A673 (cell line): Measurements from ENCODE around the gene PCDHGA12. TPM values are rescaled to one million over a fixed set of nuclear protein-coding genes. Genes with fewer than 3 reads are reported as not detected.

Experiments used
- BruUV-seq: library from RNA; stranded (reverse); fragments of 400-500 nt; replicated peaks from 2 replicates; lab custom pipeline; 2021; lab: Mats Ljungman, UMichigan
- CTCF ChIA-PET: fragments of 300-600 bp; sonication (Branson Sonifier 250); formaldehyde crosslinking; loops from one replicate; lab custom pipeline; 2022; ENCODE audit warnings: antibody characterized with exemption; lab: Charles Lee
- POLR2A ChIA-PET: fragments of 300-600 bp; sonication (Branson Sonifier 250); formaldehyde crosslinking; loops from one replicate; lab custom pipeline; 2022; ENCODE audit warnings: antibody characterized with exemption; ENCODE audit not compliant: low non-redundant PET; lab: Charles Lee
- DNase-seq: peaks from one replicate; pipeline ENCODE4 v3.0.0-alpha.2; 2015; ENCODE audit warnings: low spot score
- H3K27ac ChIP-seq: fragments of 200-600 bp; sonication (generic); 2 replicates; pipeline ENCODE4 v1.5.1; 2016; ENCODE audit warnings: mixed run types, low read depth, mild to moderate bottlenecking, mixed read lengths, antibody characterized with exemption, low read length; ENCODE audit not compliant: poor library complexity, severe bottlenecking
- H3K27me3 ChIP-seq: fragments of 200-600 bp; sonication (generic); replicated peaks from 2 replicates; pipeline ENCODE4 v1.6.1; 2017; ENCODE audit warnings: mixed run types, low read depth, mild to moderate bottlenecking, mixed read lengths, antibody characterized with exemption, low read length; ENCODE audit not compliant: insufficient read depth, poor library complexity
- H3K36me3 ChIP-seq: fragments of 200-600 bp; sonication (generic); 2 replicates; pipeline ENCODE4 v1.6.1; 2016; ENCODE audit warnings: mixed run types, mild to moderate bottlenecking, mixed read lengths, antibody characterized with exemption, low read length; ENCODE audit not compliant: insufficient read depth, poor library complexity, severe bottlenecking
- H3K4me1 ChIP-seq: fragments of 200-600 bp; sonication (generic); 2 replicates; pipeline ENCODE4 v1.6.1; 2017; ENCODE audit warnings: mixed run types, mild to moderate bottlenecking, mixed read lengths, antibody characterized with exemption, low read length; ENCODE audit not compliant: insufficient read depth, poor library complexity, severe bottlenecking
- H3K4me3 ChIP-seq: fragments of 200-600 bp; sonication (generic); 2 replicates; pipeline ENCODE4 v1.5.1; 2016; ENCODE audit warnings: low read depth, mixed run types, mild to moderate bottlenecking, mixed read lengths, low read length; ENCODE audit not compliant: poor library complexity, severe bottlenecking
- H3K9me3 ChIP-seq: fragments of 200-600 bp; sonication (generic); 2 replicates; pipeline ENCODE4 v1.6.1; 2016; ENCODE audit warnings: mixed run types, low read depth, mild to moderate bottlenecking, mixed read lengths, antibody characterized with exemption, low read length; ENCODE audit not compliant: poor library complexity, severe bottlenecking
- EZH2 ChIP-seq: fragments of 200-600 bp; sonication (generic); IDR thresholded peaks from 2 replicates; pipeline ENCODE4 v1.6.1; 2017; ENCODE audit warnings: borderline replicate concordance, low read depth, mild to moderate bottlenecking, mixed read lengths, antibody characterized with exemption, low read length; ENCODE audit not compliant: poor library complexity, severe bottlenecking
- intact Hi-C: fragments of 100-400 bp; cut with micrococcal nuclease; formaldehyde crosslinking; loops from one replicate; pipeline ENCODE4 v1.10.0; 2022; ENCODE audit not compliant: unreplicated experiment
- total RNA-seq: library from RNA; stranded (reverse); gene quantifications from 2 replicates; pipeline ENCODE4 v1.2.3, GENCODE V29; 2021
- TF ChIP-seq, protein P1 (sequence below): fragments of 300-800, 200-600 bp; sonication (generic); conservative IDR thresholded peaks from 2 replicates; pipeline ENCODE4 v1.5.1; 2017; ENCODE audit warnings: low read depth, mild to moderate bottlenecking, antibody characterized with exemption, low read length, moderate library complexity, mixed read lengths

Gene PCDHGA12
- total RNA-seq, 1 experiment from 2014 or later, result 3.5 TPM

GRCh38 chr5:141409598-141410306, 20.6 kb upstream of the PCDHGA12 start:
- POLR2A ChIA-PET, result no interaction called here
- DNase-seq, result no peak
- no peak for TF ChIP-seq EZH2
- TF ChIP-seq, protein P1, sequence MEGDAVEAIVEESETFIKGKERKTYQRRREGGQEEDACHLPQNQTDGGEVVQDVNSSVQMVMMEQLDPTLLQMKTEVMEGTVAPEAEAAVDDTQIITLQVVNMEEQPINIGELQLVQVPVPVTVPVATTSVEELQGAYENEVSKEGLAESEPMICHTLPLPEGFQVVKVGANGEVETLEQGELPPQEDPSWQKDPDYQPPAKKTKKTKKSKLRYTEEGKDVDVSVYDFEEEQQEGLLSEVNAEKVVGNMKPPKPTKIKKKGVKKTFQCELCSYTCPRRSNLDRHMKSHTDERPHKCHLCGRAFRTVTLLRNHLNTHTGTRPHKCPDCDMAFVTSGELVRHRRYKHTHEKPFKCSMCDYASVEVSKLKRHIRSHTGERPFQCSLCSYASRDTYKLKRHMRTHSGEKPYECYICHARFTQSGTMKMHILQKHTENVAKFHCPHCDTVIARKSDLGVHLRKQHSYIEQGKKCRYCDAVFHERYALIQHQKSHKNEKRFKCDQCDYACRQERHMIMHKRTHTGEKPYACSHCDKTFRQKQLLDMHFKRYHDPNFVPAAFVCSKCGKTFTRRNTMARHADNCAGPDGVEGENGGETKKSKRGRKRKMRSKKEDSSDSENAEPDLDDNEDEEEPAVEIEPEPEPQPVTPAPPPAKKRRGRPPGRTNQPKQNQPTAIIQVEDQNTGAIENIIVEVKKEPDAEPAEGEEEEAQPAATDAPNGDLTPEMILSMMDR, result no peak
- no peak overlapping the region for H3K27ac ChIP-seq
- CTCF ChIA-PET, result no interaction called here
- H3K4me3 ChIP-seq, result no peak overlapping the region
- no peaks in the 10 kb centered on the region for H3K4me1 ChIP-seq
- peaks cover 83% of the 10 kb centered on the region for H3K9me3 ChIP-seq
- intact Hi-C loops, result no loop called here
- peaks cover 51% of the 10 kb centered on the region for H3K36me3 ChIP-seq
- H3K27me3 ChIP-seq, result no peaks in the 10 kb centered on the region
- BruUV-seq, result no TSS peak

- Histone ChIP-seq H3K36me3 (peaks cover 51% of the 10 kb centered on the region), H3K4me1 (no peaks in the 10 kb centered on the region), H3K4me3 (no peak overlapping the region), H3K9me3 (peaks cover 80% of the 10 kb centered on the region), H3K27me3 (no peaks in the 10 kb centered on the region), H3K27ac (no peak overlapping the region)
- CTCF ChIA-PET, result no interaction called here
- no TSS peak for BruUV-seq
- POLR2A ChIA-PET, result no interaction called here
- intact Hi-C loops, result no loop called here
- TF ChIP-seq, protein P1, result no peak
- TF ChIP-seq EZH2, result no peak
- no peak for DNase-seq
These were observed 18.7 kb upstream of the PCDHGA12 start for GRCh38 chr5:141411575-141411974.

DNA sequence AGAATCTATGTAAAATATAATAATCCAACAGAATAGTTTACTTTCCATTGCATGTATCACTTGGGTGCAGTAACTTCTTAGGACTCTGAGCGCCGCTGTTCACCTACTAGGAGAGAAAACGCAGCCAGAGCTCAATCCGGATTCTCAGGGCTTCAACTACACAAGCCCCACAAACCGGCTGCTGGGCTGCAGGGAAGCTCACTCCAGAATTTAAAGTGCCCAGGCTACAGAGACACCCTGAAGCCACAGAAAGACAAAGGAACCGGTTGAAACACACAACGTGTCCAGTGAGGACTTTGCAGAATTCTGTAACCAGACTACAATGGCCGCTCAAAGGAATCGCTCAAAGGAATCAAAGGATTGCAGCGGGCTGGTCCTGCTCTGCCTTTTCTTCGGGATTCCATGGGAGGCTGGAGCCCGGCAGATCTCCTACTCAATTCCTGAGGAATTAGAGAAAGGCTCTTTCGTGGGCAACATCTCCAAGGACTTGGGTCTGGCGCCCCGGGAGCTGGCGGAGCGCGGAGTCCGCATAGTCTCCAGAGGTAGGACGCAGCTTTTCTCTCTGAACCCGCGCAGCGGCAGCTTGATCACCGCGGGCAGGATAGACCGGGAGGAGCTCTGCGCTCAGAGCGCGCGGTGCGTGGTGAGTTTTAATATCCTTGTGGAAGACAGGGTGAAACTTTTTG, 17.3 kb upstream of the PCDHGA12 start, which contains the start of gene PCDHGA10:
TSS of gene PCDHGA10 (plus strand) at position 134 of the 686 bp plus-strand sequence. CDS start at position 323, 189 bp downstream.
- no peaks in the 10 kb centered on the region for H3K27me3 ChIP-seq
- no TSS peak for BruUV-seq
- no peak within 1 kb of the TSS for H3K4me3 ChIP-seq
- POLR2A ChIA-PET, result no interaction called here
- H3K27ac ChIP-seq, result no peak within 1 kb of the TSS
- CTCF ChIA-PET, result no interaction called here
- peak; percentile 37 for DNase-seq
- H3K36me3 ChIP-seq, result peaks cover 38% of the 10 kb centered on the region
- H3K4me1 ChIP-seq, result no peaks in the 10 kb centered on the region
- peaks cover 81% of the 10 kb centered on the region for H3K9me3 ChIP-seq
- TF ChIP-seq, protein P1, result peak; percentile 25; the same call in 1 of the 2 replicates
- no peak for TF ChIP-seq EZH2
- intact Hi-C loops, result no loop called here
